ENCODE measurements around the gene GABBR2.

The GABBR2 gene

DNA sequence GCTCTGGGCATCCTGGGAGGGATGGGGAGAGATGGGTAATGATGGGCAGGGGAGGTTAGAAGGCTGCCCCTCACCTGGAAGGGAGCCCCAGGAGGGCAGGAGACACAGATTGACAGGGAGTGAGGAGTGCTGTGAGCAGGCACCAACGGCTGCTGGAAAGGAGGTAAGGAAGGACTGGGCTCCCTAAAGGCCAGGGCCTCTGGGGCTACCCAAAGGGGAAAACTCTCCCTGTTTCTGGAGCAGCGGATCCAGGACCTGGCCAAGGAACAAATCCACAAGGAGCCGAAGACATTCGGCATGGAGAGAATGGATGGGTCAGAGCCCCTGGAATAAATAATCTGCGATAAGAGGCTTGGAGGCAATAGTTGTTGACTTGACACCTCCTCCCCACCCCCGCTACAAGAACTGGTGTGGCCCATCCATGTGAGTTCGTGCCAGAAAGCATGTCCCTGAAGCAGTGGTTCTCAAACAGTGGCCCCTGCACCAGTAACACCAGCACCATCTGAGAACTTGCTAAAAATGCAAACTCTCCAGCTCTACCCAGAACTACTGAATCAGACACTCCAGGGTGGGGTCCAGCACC is 208.3 kb downstream of the GABBR2 start:
- H3K36me3 ChIP-seq (ENCODE audit: control insufficient read depth, low read length) = no peaks in the 10 kb centered on the region
- H3K27ac ChIP-seq (ENCODE audit: low read depth, low read length) = no peak overlapping the region
- H3K4me2 ChIP-seq (ENCODE audit: low read length) = no peak overlapping the region
- no peaks in the 10 kb centered on the region for H3K9me2 ChIP-seq (replicated peaks; ENCODE audit: control insufficient read depth, low read length)
- no peaks in the 10 kb centered on the region for H4K20me1 ChIP-seq (ENCODE audit: control insufficient read depth, insufficient read depth, low read depth, low read length)
- H3K4me3 ChIP-seq (ENCODE audit: low read length) = no peak overlapping the region
- H3K79me2 ChIP-seq (ENCODE audit: control insufficient read depth, low read length) = no peaks in the 10 kb centered on the region
- H3K9me3 ChIP-seq (ENCODE audit: control insufficient read depth, insufficient read depth, low read length) = no peaks in the 10 kb centered on the region
- no peaks in the 10 kb centered on the region for H3F3A ChIP-seq (ENCODE audit: control insufficient read depth, insufficient read depth)
- H3K4me1 ChIP-seq (ENCODE audit: control insufficient read depth, low read length) = no peaks in the 10 kb centered on the region
- no peak for TF ChIP-seq EZH2phosphoT487 (IDR thresholded peaks at IDR 0.05; ENCODE audit: borderline replicate concordance, low read length)
- no peak for TF ChIP-seq CTCF (IDR thresholded peaks at IDR 0.05; ENCODE audit: low read depth, low read length, poor library complexity, severe bottlenecking)
- no peaks in the 10 kb centered on the region; the same call in 1 of the 2 replicates for H3K27me3 ChIP-seq (ENCODE audit: control insufficient read depth, low read length)

DNA sequence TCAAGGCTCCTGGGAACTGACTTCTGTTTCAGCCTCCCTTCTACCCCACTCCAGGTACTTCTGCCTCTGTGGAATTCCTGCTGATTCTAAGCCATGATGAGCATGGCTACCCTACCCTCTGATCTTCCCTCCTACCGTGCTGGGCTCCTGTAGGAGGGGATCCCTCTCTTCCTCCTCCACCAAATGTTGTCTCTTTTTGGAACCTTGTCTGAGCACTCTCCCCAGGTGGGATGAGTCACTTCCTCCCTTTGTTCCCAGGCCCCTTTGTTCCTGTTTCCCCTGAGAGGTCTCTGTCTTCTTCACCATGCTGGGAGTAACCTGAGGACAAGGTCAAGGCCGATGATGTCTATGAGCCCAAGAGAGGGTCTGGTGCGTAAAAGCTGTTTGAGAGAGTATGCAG is 213.2 kb downstream of the GABBR2 start:
- Histone ChIP-seq H3K27ac (ENCODE audit: low read depth, low read length) (no peak overlapping the region), H3K36me3 (ENCODE audit: control insufficient read depth, low read length) (no peaks in the 10 kb centered on the region), H3F3A (ENCODE audit: control insufficient read depth, insufficient read depth) (no peaks in the 10 kb centered on the region), H4K20me1 (ENCODE audit: control insufficient read depth, insufficient read depth, low read depth, low read length) (no peaks in the 10 kb centered on the region), H3K9me3 (ENCODE audit: control insufficient read depth, insufficient read depth, low read length) (no peaks in the 10 kb centered on the region), H3K4me3 (ENCODE audit: low read length) (no peak overlapping the region), H3K79me2 (ENCODE audit: control insufficient read depth, low read length) (no peaks in the 10 kb centered on the region), H3K9me2 (replicated peaks; ENCODE audit: control insufficient read depth, low read length) (no peaks in the 10 kb centered on the region), H3K4me1 (ENCODE audit: control insufficient read depth, low read length) (no peaks in the 10 kb centered on the region), H3K27me3 (ENCODE audit: control insufficient read depth, low read length) (peaks cover 4% of the 10 kb centered on the region), H3K4me2 (ENCODE audit: low read length) (no peak overlapping the region)
- no peak for TF ChIP-seq CTCF (IDR thresholded peaks at IDR 0.05; ENCODE audit: low read depth, low read length, poor library complexity, severe bottlenecking)
- TF ChIP-seq EZH2phosphoT487 (IDR thresholded peaks at IDR 0.05; ENCODE audit: borderline replicate concordance, low read length) = no peak

- no peaks in the 10 kb centered on the region for H3K9me2 ChIP-seq (replicated peaks; ENCODE audit: control insufficient read depth, low read length)
- no peaks in the 10 kb centered on the region for H3K9me3 ChIP-seq (ENCODE audit: control insufficient read depth, insufficient read depth, low read length)
- H3K27ac ChIP-seq (ENCODE audit: low read depth, low read length) = no peak overlapping the region
- H3K27me3 ChIP-seq (ENCODE audit: control insufficient read depth, low read length) = peaks cover 4% of the 10 kb centered on the region
- no peaks in the 10 kb centered on the region for H4K20me1 ChIP-seq (ENCODE audit: control insufficient read depth, insufficient read depth, low read depth, low read length)
- TF ChIP-seq CTCF (IDR thresholded peaks at IDR 0.05; ENCODE audit: low read depth, low read length, poor library complexity, severe bottlenecking) (no peak), EZH2phosphoT487 (IDR thresholded peaks at IDR 0.05; ENCODE audit: borderline replicate concordance, low read length) (no peak)
- no peaks in the 10 kb centered on the region for H3K36me3 ChIP-seq (ENCODE audit: control insufficient read depth, low read length)
- H3K79me2 ChIP-seq (ENCODE audit: control insufficient read depth, low read length) = no peaks in the 10 kb centered on the region
- H3K4me1 ChIP-seq (ENCODE audit: control insufficient read depth, low read length) = no peaks in the 10 kb centered on the region
- no peak overlapping the region for H3K4me2 ChIP-seq (ENCODE audit: low read length)
- H3F3A ChIP-seq (ENCODE audit: control insufficient read depth, insufficient read depth) = no peaks in the 10 kb centered on the region
- H3K4me3 ChIP-seq (ENCODE audit: low read length) = no peak overlapping the region
Measured at GRCh38 chr9:98494852-98495251, 213.9 kb downstream of the GABBR2 start.
